SK-N-SH (cell line): ENCODE data around the gene ASAP3. TPM values are rescaled to one million over a fixed set of nuclear protein-coding genes. Genes with fewer than 3 reads are reported as not detected.

ENCODE experiments used
- CTCF ChIA-PET: fragments of 300-600, 350-600 bp; formaldehyde crosslinking; extraction: SDS; loops from one replicate; lab custom pipeline; 2021; lab: Yijun Ruan, JAX
- POLR2A ChIA-PET: fragments of 350-600 bp; sonication (Branson Sonifier 250); formaldehyde crosslinking; extraction: SDS; loops from one replicate; lab custom pipeline; 2020; ENCODE audit warnings: antibody characterized with exemption, inconsistent platforms; lab: Yijun Ruan, JAX
- DNase-seq: peaks from one replicate; pipeline ENCODE4 v3.0.0; 2012
- H2AFZ ChIP-seq: fragments of 200-600 bp; sonication (generic); 2 replicates; pipeline ENCODE4 v1.8.1; 2016; ENCODE audit warnings: antibody characterized with exemption, mild to moderate bottlenecking, low read depth
- H3F3A ChIP-seq: fragments of 200-600 bp; sonication (generic); replicated peaks from 2 replicates; pipeline ENCODE3; 2016; ENCODE audit warnings: antibody characterized with exemption, mild to moderate bottlenecking; ENCODE audit not compliant: insufficient read depth
- H3K27ac ChIP-seq, 2 experiments: fragments of 200-500 bp in 1 of 2; fragments of 200-600 bp in 1 of 2; sonication (Bioruptor generic) in 1 of 2; sonication (generic), shearing (Covaris generic) in 1 of 2; 2 replicates each; pipeline versions ENCODE4 v1.5.1 to v1.6.1; 2014 to 2016; ENCODE audit warnings: low read depth in 2 of 2, inconsistent platforms in 1 of 2, low read length in 1 of 2, mild to moderate bottlenecking in 1 of 2, mixed read lengths in 1 of 2
- H3K27me3 ChIP-seq: fragments of 200-600 bp; sonication (generic), shearing (Covaris generic); 2 replicates; pipeline ENCODE4 v1.6.1; 2016; ENCODE audit warnings: mixed run types; ENCODE audit not compliant: insufficient read depth
- H3K36me3 ChIP-seq, 2 experiments: fragments of 200-500 bp in 1 of 2; fragments of 200-600 bp in 1 of 2; sonication (Bioruptor generic) in 1 of 2; sonication (generic) in 1 of 2; replicated peaks in 1 of 2; 2 replicates each; pipeline versions ENCODE3 to v1.5.1; 2014 to 2016; ENCODE audit warnings: low read length in 1 of 2, mild to moderate bottlenecking in 1 of 2; ENCODE audit not compliant: insufficient read depth in 2 of 2, control insufficient read depth in 1 of 2
- H3K4me1 ChIP-seq, 2 experiments: fragments of 200-500 bp in 1 of 2; fragments of 200-600 bp in 1 of 2; sonication (Bioruptor generic) in 1 of 2; sonication (generic), shearing (Covaris generic) in 1 of 2; 2 replicates each; pipeline versions ENCODE4 v1.5.1 to v1.6.1; 2014 to 2016; ENCODE audit warnings: low read depth in 1 of 2, low read length in 1 of 2, mixed run types in 1 of 2; ENCODE audit not compliant: insufficient read depth in 2 of 2, control insufficient read depth in 1 of 2
- H3K4me2 ChIP-seq: fragments of 200-600 bp; sonication (generic), shearing (Covaris generic); 2 replicates; pipeline ENCODE4 v1.6.1; 2017; ENCODE audit warnings: mixed run types
- H3K4me3 ChIP-seq, 2 experiments: fragments of 200-500 bp in 1 of 2; fragments of 200-600 bp in 1 of 2; sonication (Bioruptor generic) in 1 of 2; sonication (generic), shearing (Covaris generic) in 1 of 2; 2 replicates each; pipeline versions ENCODE4 v1.5.1 to v1.8.1; 2014 to 2016; ENCODE audit warnings: low read depth in 2 of 2, inconsistent platforms in 1 of 2, low read length in 1 of 2, mild to moderate bottlenecking in 1 of 2, mixed read lengths in 1 of 2, moderate library complexity in 1 of 2
- H3K79me2 ChIP-seq: fragments of 200-600 bp; sonication (generic); 2 replicates; pipeline ENCODE4 v1.8.1; 2017; ENCODE audit warnings: mild to moderate bottlenecking; ENCODE audit not compliant: insufficient read depth
- H3K9ac ChIP-seq: fragments of 200-600 bp; sonication (generic); 2 replicates; pipeline ENCODE4 v1.6.1; 2017; ENCODE audit warnings: mixed run types
- H3K9me2 ChIP-seq: fragments of 200-600 bp; sonication (generic); 2 replicates; pipeline ENCODE4 v1.6.1; 2017; ENCODE audit warnings: mixed run types
- H3K9me3 ChIP-seq: fragments of 200-600 bp; sonication (generic); 2 replicates; pipeline ENCODE4 v1.6.1; 2017; ENCODE audit warnings: mixed run types, mild to moderate bottlenecking, moderate library complexity
- H4K20me1 ChIP-seq: fragments of 200-600 bp; sonication (generic); 2 replicates; pipeline ENCODE4 v1.6.1; 2017; ENCODE audit warnings: mild to moderate bottlenecking, mixed run types; ENCODE audit not compliant: insufficient read depth
- CHD2 ChIP-seq: fragments of 150-350 bp; IDR thresholded peaks from 2 replicates; pipeline ENCODE4 v1.6.1; 2018; ENCODE audit warnings: low read length; ENCODE audit not compliant: partially characterized antibody
- CTCF ChIP-seq: fragments of 200-600 bp; sonication (generic); IDR thresholded peaks from 2 replicates; pipeline ENCODE4 v1.6.1; 2017; ENCODE audit warnings: antibody characterized with exemption, mild to moderate bottlenecking, moderate library complexity
- ELF1 ChIP-seq: IDR thresholded peaks from 2 replicates; pipeline ENCODE4 v1.4.0; 2012
- EP300 ChIP-seq, 2 experiments: IDR thresholded peaks; 2 replicates each; pipeline versions ENCODE4 v1.4.0 to v1.6.1; 2012; ENCODE audit warnings: borderline replicate concordance in 1 of 2, low read depth in 1 of 2, low read length in 1 of 2
- EZH2phosphoT487 ChIP-seq: fragments of 200-600 bp; sonication (generic); IDR thresholded peaks from 2 replicates; pipeline ENCODE4 v1.6.1; 2017; ENCODE audit warnings: low read depth, mixed run types, mild to moderate bottlenecking, antibody characterized with exemption, moderate library complexity, borderline replicate concordance
- FOXJ3 ChIP-seq: sonication (generic); formaldehyde crosslinking; IDR thresholded peaks from 2 replicates; pipeline ENCODE4 v1.5.1; 2020; ENCODE audit warnings: mild to moderate bottlenecking, missing genetic modification reagents
- IRF3 ChIP-seq: fragments of 150-350 bp; IDR thresholded peaks from 2 replicates; pipeline ENCODE4 v1.6.1; 2016; ENCODE audit warnings: mild to moderate bottlenecking, low read depth, low read length
- MAX ChIP-seq: IDR thresholded peaks from 2 replicates; pipeline ENCODE4 v1.4.0; 2012; ENCODE audit warnings: low read depth
- NFIC ChIP-seq: IDR thresholded peaks from 2 replicates; pipeline ENCODE4 v1.4.0; 2012; ENCODE audit warnings: borderline replicate concordance
- POLR2AphosphoS5 ChIP-seq: IDR thresholded peaks from 2 replicates; pipeline ENCODE4 v1.6.1; 2012; ENCODE audit warnings: low read depth, low read length
- RAD21 ChIP-seq: IDR thresholded peaks from 2 replicates; pipeline ENCODE4 v1.6.1; 2012; ENCODE audit warnings: mild to moderate bottlenecking, low read length
- RXRA ChIP-seq: IDR thresholded peaks from 2 replicates; pipeline ENCODE4 v1.4.0; 2012; ENCODE audit warnings: low read depth, mild to moderate bottlenecking, borderline replicate concordance
- SIN3A ChIP-seq: IDR thresholded peaks from 2 replicates; pipeline ENCODE4 v1.6.1; 2012; ENCODE audit warnings: low read depth, mild to moderate bottlenecking, low read length, moderate library complexity, borderline replicate concordance
- SMC3 ChIP-seq: IDR thresholded peaks from 2 replicates; pipeline ENCODE4 v1.6.1; 2012; ENCODE audit warnings: low read depth, low read length, improper control_type of control experiment
- WGBS: methylation state at CpG from one replicate; pipeline ENCODE4 v1.1.6; 2017; ENCODE audit warnings: low lambda C conversion rate; 5-methylcytosine and 5-hydroxymethylcytosine counted together
- polyA plus RNA-seq, 3 experiments: library from polyadenylated mRNA; depleted of rRNA; stranded (reverse); fragments of >200 nt; gene quantifications; 2 replicates each; pipeline ENCODE4 v1.2.3, GENCODE V29; 2012

ASAP3 gene
- polyA plus RNA-seq, 1 of the 3 experiments (the other 2 are of a cell fraction) = 19.6 TPM

GRCh38 chr1:23438545-23438944 lies 45.4 kb downstream of the ASAP3 start (continued):
- no peak for TF ChIP-seq CTCF
- no peak for TF ChIP-seq RAD21
- TF ChIP-seq ELF1 = no peak
- no peak for TF ChIP-seq SMC3
- no peak for TF ChIP-seq RXRA
- no peak for TF ChIP-seq FOXJ3 (CRISPR knock-in tag)
- no peak for TF ChIP-seq SIN3A
- TF ChIP-seq EZH2phosphoT487 = no peak
- TF ChIP-seq, all 33 proteins: peak for 0

- DNase-seq = no peak
- Histone ChIP-seq H2AFZ (no peak overlapping the region), H3K9ac (no peak overlapping the region), H3K4me1 (no peaks in the 10 kb centered on the region), H3K27ac (no peak overlapping the region), H3K79me2 (no peaks in the 10 kb centered on the region), H4K20me1 (no peaks in the 10 kb centered on the region), H3K9me2 (no peaks in the 10 kb centered on the region), H3K9me3 (no peaks in the 10 kb centered on the region), H3K27me3 (no peaks in the 10 kb centered on the region), H3K4me3 (no peak overlapping the region), H3K4me2 (no peak overlapping the region), H3K36me3 (peaks cover 5 to 54% of the 10 kb centered on the region in 2 experiments), H3F3A (no peaks in the 10 kb centered on the region)
- 97% methylated on average over 13 of the region's 13 CpGs for WGBS
- no peak for TF ChIP-seq NFIC
- TF ChIP-seq CHD2 = no peak
- TF ChIP-seq POLR2AphosphoS5 = no peak
- no peak for TF ChIP-seq ELF1
- no peak for TF ChIP-seq IRF3
- no peak for TF ChIP-seq CTCF
- no peak for TF ChIP-seq MAX
- no peak for TF ChIP-seq EP300 (IDR thresholded peaks at IDR 0.05; ENCODE audit: borderline replicate concordance in 1 of 2, low read depth in 1 of 2, low read length in 1 of 2)
- POLR2A ChIA-PET = no interaction called here
- CTCF ChIA-PET = no interaction called here
Measured at GRCh38 chr1:23437355-23437664, 46.7 kb downstream of the ASAP3 start.
